Muscle layer of colon (tissue), 2 donors: ENCODE results near the gene KRTAP1-3.
"Not testable (repeated sequence)": the region's sequence is repeated elsewhere in the genome, so short reads cannot be mapped to it uniquely, and the experiment has no call there.

Experiments used
- H3K27ac ChIP-seq: one replicate; pipeline ENCODE4 v1.7.0; 2013; ENCODE audit warnings: low read depth, mild to moderate bottlenecking, low read length, moderate library complexity
- H3K27me3 ChIP-seq, 2 donors: one replicate each; pipeline ENCODE4 v1.7.0; 2013; ENCODE audit warnings: low read length in 2 of 2, mild to moderate bottlenecking in 2 of 2; ENCODE audit not compliant: insufficient read depth in 2 of 2, control insufficient read depth in 1 of 2
- H3K36me3 ChIP-seq: one replicate; pipeline ENCODE4 v1.7.0; 2013; ENCODE audit warnings: mild to moderate bottlenecking, low read length; ENCODE audit not compliant: insufficient read depth
- H3K4me1 ChIP-seq: one replicate; pipeline ENCODE4 v1.7.0; 2013; ENCODE audit warnings: mild to moderate bottlenecking, low read length; ENCODE audit not compliant: insufficient read depth
- H3K4me3 ChIP-seq, 2 donors: one replicate each; pipeline ENCODE4 v1.7.0; 2013; ENCODE audit warnings: low read length in 2 of 2, low read depth in 1 of 2, mild to moderate bottlenecking in 1 of 2, moderate library complexity in 1 of 2
- H3K9ac ChIP-seq: one replicate; pipeline ENCODE4 v1.7.0; 2013; ENCODE audit warnings: low read length
- H3K9me3 ChIP-seq: one replicate; pipeline ENCODE4 v1.7.0; 2013; ENCODE audit warnings: mild to moderate bottlenecking, low read length
- donor health status: abdominal sarcoma.
- donor health status: Adenocarcinoma of cecum.

Gene KRTAP1-3, protein sequence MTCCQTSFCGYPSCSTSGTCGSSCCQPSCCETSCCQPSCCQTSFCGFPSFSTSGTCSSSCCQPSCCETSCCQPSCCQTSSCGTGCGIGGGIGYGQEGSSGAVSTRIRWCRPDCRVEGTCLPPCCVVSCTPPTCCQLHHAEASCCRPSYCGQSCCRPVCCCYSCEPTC

DNA sequence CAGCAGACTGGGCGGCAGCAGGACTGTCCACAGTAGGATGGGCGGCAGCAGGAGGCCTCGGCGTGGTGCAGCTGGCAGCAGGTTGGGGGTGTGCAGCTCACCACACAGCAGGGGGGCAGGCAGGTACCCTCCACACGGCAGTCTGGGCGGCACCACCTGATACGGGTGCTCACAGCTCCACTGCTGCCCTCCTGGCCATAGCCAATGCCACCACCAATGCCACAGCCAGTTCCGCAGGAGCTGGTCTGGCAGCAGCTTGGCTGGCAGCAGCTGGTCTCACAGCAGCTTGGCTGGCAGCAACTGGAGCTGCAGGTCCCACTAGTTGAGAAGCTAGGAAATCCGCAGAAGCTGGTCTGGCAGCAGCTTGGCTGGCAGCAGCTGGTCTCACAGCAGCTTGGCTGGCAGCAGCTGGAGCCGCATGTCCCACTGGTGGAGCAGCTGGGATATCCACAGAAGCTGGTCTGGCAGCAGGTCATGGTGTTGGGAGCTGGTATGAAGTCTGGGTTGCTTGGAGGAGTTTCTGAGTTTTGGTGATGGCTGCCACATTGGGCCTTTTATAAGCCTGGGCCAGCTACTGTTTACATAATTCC, at the start of gene KRTAP1-3:
Gene KRTAP1-3 (minus strand): TSS at position 529 of the 590 bp plus-strand sequence. CDS start 53 bp downstream, at position 476.
- not testable (repeated sequence) for H3K36me3 ChIP-seq, H3K27ac ChIP-seq, H3K27me3 ChIP-seq, H3K4me1 ChIP-seq, H3K9ac ChIP-seq, H3K4me3 ChIP-seq, H3K9me3 ChIP-seq

DNA sequence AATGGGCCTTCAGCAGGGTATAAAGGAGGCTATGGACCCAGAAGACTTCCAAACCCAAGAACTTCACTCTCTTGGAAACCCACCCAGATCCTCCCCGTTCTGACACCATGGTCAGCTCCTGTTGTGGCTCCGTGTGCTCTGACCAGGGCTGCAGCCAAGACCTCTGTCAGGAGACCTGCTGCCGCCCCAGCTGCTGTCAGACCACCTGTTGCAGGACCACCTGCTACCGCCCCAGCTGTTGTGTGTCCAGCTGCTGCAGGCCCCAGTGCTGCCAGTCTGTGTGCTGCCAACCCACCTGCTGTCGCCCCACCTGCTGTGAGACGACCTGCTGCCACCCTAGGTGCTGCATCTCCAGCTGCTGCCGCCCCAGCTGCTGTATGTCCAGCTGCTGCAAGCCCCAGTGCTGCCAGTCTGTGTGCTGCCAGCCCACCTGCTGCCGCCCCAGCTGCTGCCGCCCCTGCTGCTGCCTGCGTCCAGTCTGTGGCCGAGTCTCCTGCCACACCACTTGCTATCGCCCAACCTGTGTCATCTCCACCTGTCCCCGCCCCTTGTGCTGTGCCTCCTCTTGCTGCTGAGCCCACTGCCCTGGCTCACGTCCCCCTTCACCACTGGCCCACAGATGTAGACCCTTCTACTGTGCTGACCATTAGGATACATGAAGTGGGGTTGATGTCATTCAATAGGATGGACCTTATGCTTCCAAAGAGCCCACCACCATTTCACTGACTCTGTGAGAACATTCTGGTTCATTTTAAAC, 49.6 kb upstream of the KRTAP1-3 start, which contains the start of gene KRTAP4-7:
Gene KRTAP4-7 (plus strand): TSS at position 51 of the 757 bp plus-strand sequence. CDS start 57 bp downstream, at position 108.
- not testable (repeated sequence) for H3K4me1 ChIP-seq, H3K9me3 ChIP-seq, H3K27ac ChIP-seq, H3K4me3 ChIP-seq, H3K27me3 ChIP-seq, H3K36me3 ChIP-seq, H3K9ac ChIP-seq

DNA sequence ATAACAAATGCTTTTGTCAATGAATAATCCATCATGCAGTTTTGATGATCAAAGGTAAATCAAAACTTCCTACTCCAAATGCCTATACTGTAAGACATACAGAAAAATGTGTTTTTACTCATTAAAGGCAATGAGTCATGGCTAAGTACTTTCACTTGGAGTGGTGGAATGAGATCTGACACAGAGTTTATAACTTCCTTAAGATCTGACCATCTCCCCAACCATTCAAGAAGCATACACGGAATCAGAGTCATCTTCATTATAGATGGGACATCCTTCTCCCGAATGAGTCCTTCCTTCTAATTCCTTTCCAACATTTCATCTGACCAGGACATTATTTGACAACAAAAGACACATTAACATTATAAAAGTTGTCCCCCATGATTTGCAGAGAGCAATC, 48.8 kb upstream of the KRTAP1-3 start:
- not testable (repeated sequence) for H3K4me3 ChIP-seq, H3K36me3 ChIP-seq, H3K27me3 ChIP-seq

DNA sequence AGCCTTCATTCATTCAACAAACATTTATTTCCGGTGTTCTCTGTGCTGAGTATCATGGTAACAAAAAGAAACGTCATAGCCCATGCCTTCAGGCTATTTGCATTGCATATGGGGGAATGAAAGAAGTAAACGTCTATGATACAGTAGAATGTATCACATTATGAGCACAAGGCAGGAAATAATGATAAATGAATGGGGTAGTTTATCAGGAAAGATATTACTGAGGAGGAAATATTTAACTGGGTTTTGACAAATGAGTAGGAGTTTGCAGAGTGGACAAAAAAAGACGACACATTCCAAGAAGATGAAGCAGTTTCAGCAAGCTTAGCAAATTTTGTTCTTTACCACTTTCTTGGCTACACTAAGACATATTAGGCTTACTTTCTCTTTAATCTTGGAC, 48.0 kb upstream of the KRTAP1-3 start:
- Histone ChIP-seq H3K4me1 (no peaks in the 10 kb centered on the region), H3K27ac (no peak overlapping the region), H3K4me3 (no peak overlapping the region), H3K9me3 (no peaks in the 10 kb centered on the region), H3K9ac (no peak overlapping the region), H3K27me3 (no peaks in the 10 kb centered on the region), H3K36me3 (no peaks in the 10 kb centered on the region)

More for the DNA sequence above, 48.8 kb upstream of the KRTAP1-3 start:
- H3K4me1 ChIP-seq, H3K27ac ChIP-seq, H3K9ac ChIP-seq, H3K9me3 ChIP-seq: not testable (repeated sequence)

DNA sequence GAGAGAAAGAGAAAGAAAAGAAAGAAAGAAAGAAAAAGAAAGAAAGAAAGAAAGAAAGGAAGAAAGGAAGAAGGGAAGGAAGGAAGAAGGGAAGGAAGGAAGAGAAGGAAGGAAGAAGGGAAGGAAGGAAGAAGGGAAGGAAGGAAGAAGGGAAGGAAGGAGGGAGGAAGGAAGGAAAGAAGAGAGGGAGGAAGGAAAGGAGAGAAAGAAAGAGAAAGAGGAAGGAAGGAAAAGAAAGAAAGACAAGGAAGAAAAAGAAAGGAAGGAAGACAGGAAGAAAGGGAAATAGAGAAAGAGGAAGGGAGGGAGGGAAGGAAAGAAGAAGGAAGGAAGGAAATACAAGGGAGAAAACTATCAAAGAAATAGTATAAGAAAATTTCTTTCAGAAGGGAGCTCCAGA, 42.1 kb upstream of the KRTAP1-3 start:
- no peak overlapping the region for H3K27ac ChIP-seq
- H3K36me3 ChIP-seq: no peaks in the 10 kb centered on the region
- H3K9me3 ChIP-seq: no peaks in the 10 kb centered on the region
- H3K9ac ChIP-seq: no peak overlapping the region
- no peak overlapping the region for H3K4me3 ChIP-seq
- no peaks in the 10 kb centered on the region for H3K4me1 ChIP-seq
- H3K27me3 ChIP-seq: no peaks in the 10 kb centered on the region

DNA sequence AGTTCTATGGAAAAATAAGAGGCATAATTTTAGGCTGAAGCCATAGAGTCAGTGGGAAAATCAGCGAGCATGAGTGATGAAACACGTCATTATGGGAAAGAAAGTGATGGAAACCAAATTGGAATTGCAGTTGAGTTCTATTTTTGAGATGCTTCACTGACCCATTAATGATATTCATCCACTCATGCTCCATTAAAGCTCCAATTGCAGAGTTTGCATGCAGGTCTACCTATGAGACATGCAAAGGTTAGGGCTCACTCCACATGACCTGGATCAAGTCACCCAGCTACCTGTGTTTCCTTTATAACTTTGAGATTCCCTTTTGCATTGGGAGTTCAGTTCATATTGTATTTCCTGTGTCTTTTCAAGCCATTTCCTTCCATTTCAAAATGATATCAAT, 39.0 kb upstream of the KRTAP1-3 start:
- Histone ChIP-seq H3K36me3 (no peaks in the 10 kb centered on the region), H3K4me3 (no peak overlapping the region), H3K27ac (no peak overlapping the region), H3K9me3 (no peaks in the 10 kb centered on the region), H3K9ac (no peak overlapping the region), H3K27me3 (no peaks in the 10 kb centered on the region), H3K4me1 (no peaks in the 10 kb centered on the region)

DNA sequence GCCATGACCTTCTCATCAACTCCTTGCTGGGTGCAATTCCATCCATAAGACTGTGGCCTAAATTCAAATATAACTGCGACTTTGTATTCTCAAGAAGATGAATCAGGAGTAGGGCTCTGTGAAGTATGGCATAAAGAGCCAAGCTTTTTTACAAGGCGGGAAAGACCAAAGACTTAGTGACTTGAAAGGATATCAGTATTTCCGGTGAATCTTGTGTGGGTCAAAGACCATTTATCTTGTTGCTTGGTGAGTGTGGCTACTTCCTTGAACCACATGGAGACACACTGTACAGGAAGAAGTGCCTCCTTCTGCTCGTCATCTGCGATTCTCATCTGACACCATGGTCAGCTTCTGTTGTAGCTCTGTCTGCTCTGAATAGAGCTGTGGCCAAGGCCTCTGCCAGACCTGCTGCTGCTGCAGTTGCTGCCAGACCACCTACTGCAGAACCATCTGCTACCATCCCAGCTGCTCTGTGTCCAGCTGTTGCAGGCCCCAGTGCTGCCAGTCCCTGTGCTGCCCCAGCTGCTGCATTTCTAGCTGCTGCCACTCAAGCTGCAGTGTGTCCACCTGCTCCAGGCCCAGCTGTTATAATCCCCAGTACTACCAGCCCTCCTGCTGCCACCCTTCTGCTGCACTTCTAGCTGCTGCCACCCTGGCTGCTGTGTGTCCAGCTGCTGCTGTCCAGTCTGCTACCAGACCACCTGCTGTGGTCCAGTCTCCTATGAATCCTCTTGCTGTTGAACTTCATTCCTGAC, 37.1 kb upstream of the KRTAP1-3 start:
- no peak overlapping the region for H3K4me3 ChIP-seq
- H3K4me1 ChIP-seq: no peaks in the 10 kb centered on the region
- no peak overlapping the region for H3K9ac ChIP-seq
- H3K36me3 ChIP-seq: no peaks in the 10 kb centered on the region
- H3K27me3 ChIP-seq: no peaks in the 10 kb centered on the region
- H3K9me3 ChIP-seq: no peaks in the 10 kb centered on the region
- H3K27ac ChIP-seq: no peak overlapping the region

DNA sequence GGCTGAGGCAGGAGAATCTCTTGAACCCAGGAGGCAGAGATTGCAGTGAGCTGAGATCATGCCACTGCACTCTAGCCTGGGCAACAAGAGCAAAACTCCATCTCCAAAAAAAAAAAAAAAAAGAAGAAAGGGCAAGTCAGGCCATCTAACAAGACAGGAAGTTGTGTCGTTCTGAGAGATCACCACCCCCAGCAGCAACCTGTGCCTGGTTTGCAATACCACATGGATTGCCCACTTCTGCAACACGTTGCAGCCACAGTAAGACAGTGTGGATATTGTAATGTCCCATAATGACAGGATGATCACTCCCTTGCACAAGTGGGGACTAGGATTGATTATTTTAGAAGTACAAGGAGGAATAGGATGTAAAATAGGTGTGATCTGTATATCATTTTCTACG, 34.4 kb upstream of the KRTAP1-3 start:
- no peak overlapping the region for H3K4me3 ChIP-seq
- H3K27me3 ChIP-seq: no peaks in the 10 kb centered on the region
- no peaks in the 10 kb centered on the region for H3K4me1 ChIP-seq
- H3K27ac ChIP-seq: no peak overlapping the region
- H3K36me3 ChIP-seq: no peaks in the 10 kb centered on the region
- no peaks in the 10 kb centered on the region for H3K9me3 ChIP-seq
- no peak overlapping the region for H3K9ac ChIP-seq

DNA sequence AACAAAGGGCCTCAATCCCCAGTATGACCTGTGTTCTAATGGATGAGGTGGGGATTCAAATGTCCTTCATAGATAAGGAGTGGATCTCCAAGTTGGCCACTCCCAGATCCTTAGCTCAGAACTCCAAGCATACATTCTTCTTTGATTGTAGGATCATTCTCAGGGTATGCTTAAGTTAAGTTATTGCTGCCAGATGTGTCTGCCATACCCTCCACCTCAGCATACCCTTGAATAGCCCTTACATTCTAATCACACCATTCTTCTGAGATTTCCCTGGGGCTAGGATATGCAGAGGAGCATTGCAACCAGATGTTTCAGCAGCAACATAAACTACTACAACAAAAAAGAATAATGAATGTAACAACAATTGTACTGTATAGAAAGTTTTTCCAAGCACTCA, 32.6 kb upstream of the KRTAP1-3 start:
- Histone ChIP-seq H3K36me3 (no peaks in the 10 kb centered on the region), H3K4me1 (no peaks in the 10 kb centered on the region), H3K27me3 (no peaks in the 10 kb centered on the region), H3K9me3 (no peaks in the 10 kb centered on the region), H3K4me3 (no peak overlapping the region), H3K9ac (no peak overlapping the region), H3K27ac (no peak overlapping the region)

DNA sequence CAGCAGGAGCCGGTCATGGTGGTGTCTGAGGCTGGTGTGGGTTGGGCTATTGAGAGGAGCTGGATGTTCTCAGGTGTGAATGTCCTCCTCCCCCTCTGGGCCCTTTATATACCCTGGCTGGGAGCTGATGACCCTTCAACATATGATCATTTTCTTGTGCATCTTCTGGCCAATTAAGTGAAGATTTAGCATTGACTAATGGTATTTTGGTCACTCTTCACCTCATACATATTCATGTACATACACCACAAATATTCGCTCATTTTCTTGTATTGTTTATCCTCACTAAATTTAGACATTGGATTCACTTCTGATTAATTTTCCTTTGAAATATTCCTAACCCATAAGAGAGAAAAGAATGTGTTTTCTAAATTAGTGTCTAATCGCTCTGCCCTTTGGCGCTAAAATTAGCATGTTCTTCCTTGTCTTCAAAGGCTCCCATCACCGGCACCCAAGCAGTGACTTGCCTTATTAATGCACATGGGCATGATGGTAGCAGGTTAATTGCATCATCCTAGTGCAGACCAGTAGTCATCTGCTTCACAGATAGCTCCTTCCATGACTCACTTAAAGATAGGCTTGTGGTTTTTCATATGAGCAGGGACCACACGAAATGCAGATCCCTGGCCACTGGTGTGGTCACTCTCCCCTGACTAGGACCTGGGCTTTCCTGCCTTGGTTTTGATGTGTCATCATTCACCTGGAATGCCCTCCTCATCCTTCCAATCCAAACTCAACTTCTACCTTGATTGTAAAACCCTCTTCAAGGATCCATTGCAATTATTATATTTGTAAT, 31.4 kb upstream of the KRTAP1-3 start, which contains the start of gene KRTAP2-4:
Gene KRTAP2-4 (minus strand): TSS at position 51 of the 796 bp plus-strand sequence. CDS start 34 bp downstream, at position 17.
- H3K9ac ChIP-seq: no peak within 1 kb of the TSS
- H3K27ac ChIP-seq: no peak within 1 kb of the TSS
- H3K4me3 ChIP-seq: no peak within 1 kb of the TSS
- no peaks in the 10 kb centered on the region for H3K36me3 ChIP-seq
- H3K27me3 ChIP-seq: no peaks in the 10 kb centered on the region
- H3K4me1 ChIP-seq: no peaks in the 10 kb centered on the region
- H3K9me3 ChIP-seq: no peaks in the 10 kb centered on the region
